Hematopoietic multipotent progenitor cell treated with erythropoietin and hydrocortisone succinate and interleukin-3 and kit ligand, for 8 days (in vitro differentiated cells): ENCODE measurements around the gene KLHL3.
A peak's percentile ranks its signal among the peaks of the same experiment; 100 is the strongest.

Experiments
- DNase-seq: peaks from one replicate; pipeline ENCODE4 v3.0.0-alpha.2; 2015

Gene KLHL3

GRCh38 chr5:137741718-137742117 lies 5.8 kb upstream of the KLHL3 start:
- DNase-seq: no peak

- no peak for DNase-seq
Observed at GRCh38 chr5:137739737-137740136, 3.8 kb upstream of the KLHL3 start.

GRCh38 chr5:137738947-137739346 lies 3.1 kb upstream of the KLHL3 start:
- no peak for DNase-seq

- DNase-seq: peak; percentile 24
Observed at GRCh38 chr5:137737349-137738131, 1.7 kb upstream of the KLHL3 start.

- no peak for DNase-seq
Observed at GRCh38 chr5:137736496-137736895, 607 bp upstream of the KLHL3 start.

GRCh38 chr5:137734962-137735554 lies 831 bp downstream of the KLHL3 start:
- DNase-seq: no peak

GRCh38 chr5:137734331-137734730 lies 1.6 kb downstream of the KLHL3 start:
- DNase-seq: no peak

- DNase-seq: no peak
Observed at GRCh38 chr5:137733922-137734321, 2.0 kb downstream of the KLHL3 start.

GRCh38 chr5:137733006-137733405 lies 2.9 kb downstream of the KLHL3 start:
- no peak for DNase-seq

GRCh38 chr5:137731176-137731575 lies 4.7 kb downstream of the KLHL3 start:
- no peak for DNase-seq

GRCh38 chr5:137730336-137730735 lies 5.6 kb downstream of the KLHL3 start:
- no peak for DNase-seq

GRCh38 chr5:137728048-137728447 lies 7.8 kb downstream of the KLHL3 start:
- DNase-seq: no peak

- DNase-seq: no peak
Observed at GRCh38 chr5:137727623-137728022, 8.3 kb downstream of the KLHL3 start.

- DNase-seq: no peak
Observed at GRCh38 chr5:137724251-137724650, 11.6 kb downstream of the KLHL3 start.

GRCh38 chr5:137718611-137719010 lies 17.3 kb downstream of the KLHL3 start:
- DNase-seq: no peak

GRCh38 chr5:137716337-137716736 lies 19.6 kb downstream of the KLHL3 start:
- DNase-seq: no peak

GRCh38 chr5:137715456-137715855 lies 20.4 kb downstream of the KLHL3 start:
- DNase-seq: no peak

- no peak for DNase-seq
Observed at GRCh38 chr5:137714946-137715345, 20.9 kb downstream of the KLHL3 start.

GRCh38 chr5:137714494-137714893 lies 21.4 kb downstream of the KLHL3 start:
- DNase-seq: no peak

- no peak for DNase-seq
Observed at GRCh38 chr5:137712139-137712667, 23.7 kb downstream of the KLHL3 start.

GRCh38 chr5:137710086-137710485 lies 25.8 kb downstream of the KLHL3 start:
- no peak for DNase-seq

GRCh38 chr5:137708796-137709559 lies 26.9 kb downstream of the KLHL3 start:
- no peak for DNase-seq

GRCh38 chr5:137708062-137708461 lies 27.8 kb downstream of the KLHL3 start:
- no peak for DNase-seq

GRCh38 chr5:137706841-137707240 lies 29.0 kb downstream of the KLHL3 start:
- DNase-seq: no peak
